HepG2 (cell line): ENCODE results near the gene MISP3. TPM values are rescaled to one million over a fixed set of nuclear protein-coding genes. Genes with fewer than 3 reads are reported as not detected.

Source experiments
- ATAC-seq: fragments of 200-7000 bp; cut with Tn5 transposase; 3 replicates; pipeline ENCODE4 v1.9.1; 2020; ENCODE audit warnings: mild to moderate bottlenecking, moderate library complexity
- BruUV-seq: library from RNA; stranded (reverse); fragments of 400-500 nt; replicated peaks from 2 replicates; lab custom pipeline; 2021; lab: Mats Ljungman, UMichigan
- CTCF ChIA-PET: fragments of 300-600 bp; formaldehyde crosslinking; extraction: SDS; loops from one replicate; lab custom pipeline; 2021; ENCODE audit warnings: low total read pairs, inconsistent platforms, low intra/inter-chr PET ratio; lab: Yijun Ruan, JAX
- POLR2A ChIA-PET: fragments of 350-600 bp; sonication (Branson Sonifier 250); formaldehyde crosslinking; loops from one replicate; lab custom pipeline; 2020; ENCODE audit warnings: antibody characterized with exemption, inconsistent platforms; lab: Yijun Ruan, JAX
- DNase-seq: peaks from one replicate; pipeline ENCODE4 v3.0.0-alpha.2; 2015; ENCODE audit warnings: low spot score
- FAIRE-seq: peaks from 3 replicates; lab custom pipeline; 2011; peaks lifted over from hg19 to GRCh38; lab: Jason Lieb, UNC
- H2AFZ ChIP-seq: one replicate; pipeline ENCODE4 v1.6.1; 2011; ENCODE audit warnings: low read length, inconsistent platforms
- H3K27ac ChIP-seq: fragments of 300-600 bp; 3 replicates; pipeline ENCODE4 v1.8.0; 2011; ENCODE audit warnings: mixed run types, mild to moderate bottlenecking, mixed read lengths, low read length, inconsistent platforms; ENCODE audit not compliant: insufficient read depth; ENCODE audit errors: extremely low read length
- H3K27me3 ChIP-seq, 2 experiments: fragments of 200-600 bp in 1 of 2; 2 replicates in 1 of 2; 3 replicates in 1 of 2; pipeline versions ENCODE4 v1.6.0 to v1.8.0; 2011; ENCODE audit warnings: low read length in 2 of 2, mild to moderate bottlenecking in 2 of 2, moderate library complexity in 2 of 2, inconsistent platforms in 1 of 2; ENCODE audit not compliant: insufficient read depth in 2 of 2, control insufficient read depth in 1 of 2
- H3K36me3 ChIP-seq, 2 experiments: fragments of 200-600 bp in 1 of 2; replicated peaks in 1 of 2; 2 replicates in 1 of 2; 3 replicates in 1 of 2; pipeline versions ENCODE4 v1.5.1 to v1.8.0; 2011; ENCODE audit warnings: low read length in 2 of 2, inconsistent platforms in 1 of 2; ENCODE audit not compliant: insufficient read depth in 2 of 2, control insufficient read depth in 1 of 2
- H3K4me1 ChIP-seq: 2 replicates; pipeline ENCODE4 v1.5.1; 2012; ENCODE audit warnings: low read length, inconsistent platforms; ENCODE audit not compliant: insufficient read depth
- H3K4me2 ChIP-seq: 2 replicates; pipeline ENCODE4 v1.6.0; 2011; ENCODE audit warnings: low read depth, low read length, inconsistent platforms
- H3K4me3 ChIP-seq, 3 experiments: fragments of 200-600 bp in 1 of 3; sonication (generic), shearing (Covaris generic) in 1 of 3; replicated peaks in 1 of 3; 2 replicates each; pipeline ENCODE4 v1.5.1; 2011 to 2016; ENCODE audit warnings: low read length in 3 of 3, inconsistent platforms in 2 of 3, low read depth in 2 of 3, mild to moderate bottlenecking in 2 of 3, control low read depth in 1 of 3, mixed read lengths in 1 of 3; ENCODE audit not compliant: insufficient read depth in 1 of 3
- H3K79me2 ChIP-seq: one replicate; pipeline ENCODE4 v1.6.1; 2011; ENCODE audit warnings: low read length, inconsistent platforms; ENCODE audit not compliant: insufficient read depth
- H3K9ac ChIP-seq: 2 replicates; pipeline ENCODE4 v1.6.0; 2011; ENCODE audit warnings: mild to moderate bottlenecking, low read depth, low read length, inconsistent platforms; ENCODE audit not compliant: insufficient read depth
- H3K9me3 ChIP-seq: 2 replicates; pipeline ENCODE4 v1.5.1; 2012; ENCODE audit warnings: mild to moderate bottlenecking, low read length
- H4K20me1 ChIP-seq: 2 replicates; pipeline ENCODE4 v1.6.0; 2011; ENCODE audit warnings: inconsistent platforms, mild to moderate bottlenecking, low read length, moderate library complexity; ENCODE audit not compliant: insufficient read depth
- AHR ChIP-seq: IDR thresholded peaks from 2 replicates; pipeline ENCODE4 v1.6.1; 2018; ENCODE audit warnings: missing genetic modification reagents, missing compliant biosample characterization
- BCL6 ChIP-seq: IDR thresholded peaks from 2 replicates; pipeline ENCODE4 v1.6.1; 2016; ENCODE audit warnings: missing genetic modification reagents, missing compliant biosample characterization
- GABPA ChIP-seq, 2 experiments: IDR thresholded peaks; 2 replicates each; pipeline ENCODE4 v1.6.1; 2011 to 2016; ENCODE audit warnings: low read depth in 2 of 2, low read length in 1 of 2, missing biosample characterization in 1 of 2, missing genetic modification characterization in 1 of 2
- GLI4 ChIP-seq: sonication (generic); formaldehyde crosslinking; IDR thresholded peaks from 2 replicates; pipeline ENCODE4 v1.5.1; 2020; ENCODE audit warnings: missing genetic modification reagents, mild to moderate bottlenecking, moderate library complexity, borderline replicate concordance
- KLF16 ChIP-seq, 2 experiments: sonication (generic) in 1 of 2; formaldehyde crosslinking in 1 of 2; IDR thresholded peaks; 2 replicates each; pipeline versions ENCODE4 v1.6.1 to v1.8.0; 2016 to 2023; ENCODE audit warnings: missing genetic modification reagents in 2 of 2, missing compliant biosample characterization in 1 of 2
- LCORL ChIP-seq, 2 experiments: fragments of 450-650 bp in 1 of 2; sonication (generic) in 1 of 2; formaldehyde crosslinking in 1 of 2; IDR thresholded peaks; 2 replicates each; pipeline versions ENCODE4 v1.5.0 to v1.6.1; 2017 to 2020; ENCODE audit warnings: antibody characterized with exemption in 1 of 2, missing genetic modification reagents in 1 of 2
- MLLT10 ChIP-seq: sonication (generic); formaldehyde crosslinking; IDR thresholded peaks from 2 replicates; pipeline ENCODE4 v1.4.0; 2020; ENCODE audit warnings: missing genetic modification reagents
- NCOA1 ChIP-seq: sonication (generic); formaldehyde crosslinking; IDR thresholded peaks from 2 replicates; pipeline ENCODE4 v1.9.0; 2021; ENCODE audit warnings: missing genetic modification reagents
- PHF20 ChIP-seq: sonication (generic); formaldehyde crosslinking; IDR thresholded peaks from 2 replicates; pipeline ENCODE4 v1.5.0; 2020; ENCODE audit warnings: mild to moderate bottlenecking, missing genetic modification reagents
- PTBP1 ChIP-seq: fragments of 200-400 bp; formaldehyde crosslinking; IDR thresholded peaks from 2 replicates; pipeline ENCODE4 v1.6.1; 2018; ENCODE audit warnings: low read length, low read depth; ENCODE audit not compliant: poor library complexity, severe bottlenecking
- RAD21 ChIP-seq: fragments of 450-650 bp; formaldehyde crosslinking; IDR thresholded peaks from 2 replicates; pipeline ENCODE4 v1.5.0; 2020; ENCODE audit warnings: mild to moderate bottlenecking
- SALL1 ChIP-seq: sonication (generic); formaldehyde crosslinking; IDR thresholded peaks from 2 replicates; pipeline ENCODE4 v1.8.0; 2022; ENCODE audit warnings: mild to moderate bottlenecking, missing genetic modification reagents
- SMC3 ChIP-seq: IDR thresholded peaks from 2 replicates; pipeline ENCODE4 v1.6.1; 2011; ENCODE audit warnings: low read length, improper control_type of control experiment
- SP1 ChIP-seq, 2 experiments: fragments of 450-650 bp in 1 of 2; sonication (generic) in 1 of 2; formaldehyde crosslinking in 1 of 2; IDR thresholded peaks; 2 replicates each; pipeline versions ENCODE4 v1.4.0 to v1.6.1; 2016 to 2020; ENCODE audit warnings: missing genetic modification reagents in 1 of 2
- SP140L ChIP-seq: sonication (generic); formaldehyde crosslinking; IDR thresholded peaks from 2 replicates; pipeline ENCODE4 v1.4.0; 2020; ENCODE audit warnings: missing genetic modification reagents, borderline replicate concordance
- SRY ChIP-seq: sonication (generic); formaldehyde crosslinking; IDR thresholded peaks from 2 replicates; pipeline ENCODE4 v1.8.0; 2022; ENCODE audit warnings: mild to moderate bottlenecking, missing genetic modification reagents
- TARDBP ChIP-seq: sonication (generic); formaldehyde crosslinking; IDR thresholded peaks from 2 replicates; pipeline ENCODE4 v1.8.0; 2022; ENCODE audit warnings: mild to moderate bottlenecking, missing genetic modification reagents
- ZBTB7A ChIP-seq: sonication (generic); formaldehyde crosslinking; IDR thresholded peaks from 2 replicates; pipeline ENCODE4 v1.8.0; 2022; ENCODE audit warnings: mild to moderate bottlenecking, missing genetic modification reagents
- ZMYM3 ChIP-seq: sonication (generic); formaldehyde crosslinking; IDR thresholded peaks from 2 replicates; pipeline ENCODE4 v1.5.1; 2020; ENCODE audit warnings: mild to moderate bottlenecking, missing genetic modification reagents
- WGBS: methylation state at CpG from one replicate; pipeline ENCODE4 v1.1.6; 2017; ENCODE audit warnings: low lambda C conversion rate; 5-methylcytosine and 5-hydroxymethylcytosine counted together
- in situ Hi-C: cut with HindIII; loops from 2 replicates; pipeline ENCODE4 v1.10.0; 2017; ENCODE audit warnings: low pct_unique_long_range_greater_than_20kb; ENCODE audit not compliant: extremely low pct_ligation_motif_present
- intact Hi-C: fragments of 100-400 bp; cut with micrococcal nuclease; formaldehyde crosslinking; loops from one replicate; pipeline ENCODE4 v1.10.0; 2022; ENCODE audit not compliant: unreplicated experiment
- polyA plus RNA-seq, 8 experiments: library from polyadenylated mRNA; depleted of rRNA in 3 of 8; stranded (reverse) in 7 of 8; unstranded in 1 of 8; fragments of >200 nt; fragmentation: Illumina TruSeq in 4 of 8; extraction: Trizol in 4 of 8; gene quantifications; 2 replicates each; pipeline versions ENCODE4 v1.2.1 to v1.2.3, GENCODE V29; 2011 to 2016; ENCODE audit warnings: low read depth in 4 of 8, missing spikeins in 1 of 8, mixed read lengths in 1 of 8; ENCODE audit not compliant: insufficient read depth in 1 of 8
- total RNA-seq, 5 experiments: library from RNA; depleted of rRNA; stranded (reverse); fragments of >200 nt; fragmentation: Illumina TruSeq; extraction: Trizol; gene quantifications; 2 replicates each; pipeline ENCODE4 v1.2.3, GENCODE V29; 2016; ENCODE audit warnings: low read depth in 1 of 5
- TF ChIP-seq, protein P1 (sequence below), 2 experiments: sonication (generic) in 1 of 2; formaldehyde crosslinking in 1 of 2; IDR thresholded peaks; 2 replicates each; pipeline versions ENCODE4 v1.4.0 to v1.6.1; 2018 to 2020; ENCODE audit warnings: missing genetic modification reagents in 2 of 2, borderline replicate concordance in 1 of 2, low read depth in 1 of 2, mild to moderate bottlenecking in 1 of 2, missing biosample characterization in 1 of 2
- TF ChIP-seq, protein P2 (sequence below): sonication (generic); formaldehyde crosslinking; IDR thresholded peaks from 2 replicates; pipeline ENCODE4 v1.8.1; 2023; ENCODE audit warnings: mild to moderate bottlenecking, inconsistent platforms, moderate library complexity, missing genetic modification reagents, borderline replicate concordance

Gene MISP3
- total and polyA plus RNA-seq, 2 of the 13 experiments (the other 11 are each of a cell fraction or from before 2014, with no cell fraction given): 2.5 to 5.4 TPM

- Histone ChIP-seq H4K20me1 (no peaks in the 10 kb centered on the region), H3K36me3 (no peaks in the 10 kb centered on the region), H2AFZ (no peak overlapping the region), H3K4me1 (peaks cover 45% of the 10 kb centered on the region), H3K4me2 (peak overlapping the region; percentile 33), H3K79me2 (no peaks in the 10 kb centered on the region), H3K4me3 (no peak overlapping the region), H3K27ac (peak overlapping the region; percentile 28), H3K27me3 (peaks cover 0 to 10% of the 10 kb centered on the region in 2 experiments; a peak in 2 of 5 replicates), H3K9ac (no peak overlapping the region), H3K9me3 (no peaks in the 10 kb centered on the region)
- WGBS: 27% methylated on average over 9 of the region's 9 CpGs
- CTCF ChIA-PET: no interaction called here
- no TSS peak for BruUV-seq
- FAIRE-seq: peak; percentile 93
- DNase-seq: peak; percentile 85
- intact Hi-C loops: loop anchor here (2.0 kb wide), 1 partner anchor 117 kb away; the partner anchor contains the start of genes BRME1 and CC2D1A
- ATAC-seq: peak; percentile 96
- POLR2A ChIA-PET: no interaction called here
- in situ Hi-C loops: no loop called here
- TF ChIP-seq GABPA (IDR thresholded peaks at IDR 0.05; ENCODE audit: low read depth, low read length) (peak; percentile 27; the same call in 1 of the 2 replicates), GABPA (CRISPR knock-in tag; IDR thresholded peaks at IDR 0.05; ENCODE audit: low read depth) (peak; percentile 84), SALL1 (CRISPR knock-in tag) (peak; percentile 77), TARDBP (CRISPR knock-in tag) (peak; percentile 46; the same call in 1 of the 2 replicates), SMC3 (peak; percentile 46; the same call in 1 of the 2 replicates), PHF20 (CRISPR knock-in tag) (peak; percentile 60; the same call in 1 of the 2 replicates), RAD21 (CRISPR knock-in tag) (peak; percentile 34; the same call in 1 of the 2 replicates), MLLT10 (CRISPR knock-in tag) (no peak), AHR (CRISPR knock-in tag) (0 out of 2 replicates have a peak, but pooled peaks have one; percentile 12), SP1 (IDR thresholded peaks at IDR 0.05) (no peak), SP1 (CRISPR knock-in tag; IDR thresholded peaks at IDR 0.05) (0 out of 2 replicates have a peak, but pooled peaks have one; percentile 34), LCORL (IDR thresholded peaks at IDR 0.05) (no peak), LCORL (CRISPR knock-in tag; IDR thresholded peaks at IDR 0.05) (peak; percentile 71), SRY (no peak), ZMYM3 (CRISPR knock-in tag) (peak; percentile 89), BCL6 (CRISPR knock-in tag) (peak; percentile 57), SP140L (CRISPR knock-in tag) (no peak), GLI4 (CRISPR knock-in tag) (0 out of 2 replicates have a peak, but pooled peaks have one; percentile 44), NCOA1 (no peak), KLF16 (CRISPR knock-in tag; IDR thresholded peaks at IDR 0.05) (peak in 1 of 2 experiments; percentile 60; a peak in 2 of 4 replicates), PTBP1 (no peak), ZBTB7A (CRISPR knock-in tag) (no peak)
- TF ChIP-seq, protein P1, sequence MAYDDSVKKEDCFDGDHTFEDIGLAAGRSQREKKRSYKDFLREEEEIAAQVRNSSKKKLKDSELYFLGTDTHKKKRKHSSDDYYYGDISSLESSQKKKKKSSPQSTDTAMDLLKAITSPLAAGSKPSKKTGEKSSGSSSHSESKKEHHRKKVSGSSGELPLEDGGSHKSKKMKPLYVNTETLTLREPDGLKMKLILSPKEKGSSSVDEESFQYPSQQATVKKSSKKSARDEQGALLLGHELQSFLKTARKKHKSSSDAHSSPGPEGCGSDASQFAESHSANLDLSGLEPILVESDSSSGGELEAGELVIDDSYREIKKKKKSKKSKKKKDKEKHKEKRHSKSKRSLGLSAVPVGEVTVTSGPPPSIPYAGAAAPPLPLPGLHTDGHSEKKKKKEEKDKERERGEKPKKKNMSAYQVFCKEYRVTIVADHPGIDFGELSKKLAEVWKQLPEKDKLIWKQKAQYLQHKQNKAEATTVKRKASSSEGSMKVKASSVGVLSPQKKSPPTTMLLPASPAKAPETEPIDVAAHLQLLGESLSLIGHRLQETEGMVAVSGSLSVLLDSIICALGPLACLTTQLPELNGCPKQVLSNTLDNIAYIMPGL (CRISPR knock-in tag; IDR thresholded peaks at IDR 0.05; ENCODE audit: borderline replicate concordance in 1 of 2, low read depth in 1 of 2): peak; percentile 65 to 74; a peak in 3 of 4 replicates
- TF ChIP-seq, protein P2, sequence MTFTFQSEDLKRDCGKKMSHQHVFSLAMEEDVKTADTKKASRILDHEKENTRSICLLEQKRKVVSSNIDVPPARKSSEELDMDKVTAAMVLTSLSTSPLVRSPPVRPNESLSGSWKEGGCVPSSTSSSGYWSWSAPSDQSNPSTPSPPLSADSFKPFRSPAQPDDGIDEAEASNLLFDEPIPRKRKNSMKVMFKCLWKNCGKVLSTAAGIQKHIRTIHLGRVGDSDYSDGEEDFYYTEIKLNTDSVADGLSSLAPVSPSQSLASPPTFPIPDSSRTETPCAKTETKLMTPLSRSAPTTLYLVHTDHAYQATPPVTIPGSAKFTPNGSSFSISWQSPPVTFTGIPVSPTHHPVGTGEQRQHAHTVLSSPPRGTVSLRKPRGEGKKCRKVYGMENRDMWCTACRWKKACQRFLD (CRISPR knock-in tag): no peak
Observed at GRCh38 chr19:14023404-14024235, 49.0 kb upstream of the MISP3 start.
